Thoracic aorta (tissue), 2 donors: ENCODE data around the gene TNRC6C. TPM values are rescaled to one million over a fixed set of nuclear protein-coding genes. Genes with fewer than 3 reads are reported as not detected.

Experiments used
- ATAC-seq: fragments of 150-250 bp; one replicate; pipeline ENCODE4 v1.8.0; 2017; ENCODE audit warnings: low read depth; ENCODE audit not compliant: insufficient number of reproducible peaks, low FRiP score
- DNase-seq: peaks from one replicate; pipeline ENCODE4 v3.0.0-alpha.2; 2020; ENCODE audit warnings: low spot score
- H3K27ac ChIP-seq, 2 donors: fragments of 200-600 bp; sonication (generic); 1 replicate in 1 of 2; 2 replicates in 1 of 2; pipeline ENCODE4 v1.5.1; 2016; ENCODE audit warnings: mild to moderate bottlenecking in 2 of 2, moderate library complexity in 2 of 2
- H3K27me3 ChIP-seq: fragments of 200-600 bp; sonication (generic); replicated peaks from 2 replicates; pipeline ENCODE4 v1.6.0; 2016; ENCODE audit warnings: mild to moderate bottlenecking; ENCODE audit not compliant: insufficient read depth
- H3K36me3 ChIP-seq: fragments of 200-600 bp; sonication (generic); one replicate; pipeline ENCODE4 v1.5.1; 2016
- H3K4me1 ChIP-seq, 2 donors: fragments of 200-600 bp; sonication (generic); 1 replicate in 1 of 2; 2 replicates in 1 of 2; pipeline versions ENCODE4 v1.5.1 to v1.6.0; 2016; ENCODE audit warnings: low read depth in 2 of 2, mild to moderate bottlenecking in 1 of 2; ENCODE audit not compliant: control insufficient read depth in 1 of 2
- H3K4me3 ChIP-seq: fragments of 200-600 bp; sonication (generic); 2 replicates; pipeline ENCODE4 v1.5.1; 2016; ENCODE audit warnings: mild to moderate bottlenecking
- H3K9me3 ChIP-seq: fragments of 200-600 bp; sonication (generic); 2 replicates; pipeline ENCODE4 v1.5.1; 2016
- CTCF ChIP-seq: fragments of 200-600 bp; sonication (generic); IDR thresholded peaks from one replicate; pipeline ENCODE4 v1.5.1; 2019; ENCODE audit warnings: antibody characterized with exemption
- total RNA-seq, 2 donors: library from RNA; depleted of rRNA; stranded (reverse); fragments of >200 nt; gene quantifications; one replicate each; pipeline versions ENCODE4 v1.1.0 to v1.2.3, GENCODE V29; 2016

TNRC6C gene
- total RNA-seq, 2 donors from 2014 or later: 27.8 to 41.1 TPM

- H3K27me3 ChIP-seq: no peaks in the 10 kb centered on the region
- peak overlapping the region; percentile 78 to 80 for H3K27ac ChIP-seq
- H3K4me3 ChIP-seq: peak overlapping the region; percentile 75
- no peaks in the 10 kb centered on the region for H3K9me3 ChIP-seq
- H3K36me3 ChIP-seq: peaks cover 6% of the 10 kb centered on the region
- H3K4me1 ChIP-seq: peaks cover 13 to 32% of the 10 kb centered on the region in 2 donors
- TF ChIP-seq CTCF: no peak
- ATAC-seq (no peak), DNase-seq (no peak)
Observed at GRCh38 chr17:78041386-78042179, 83.1 kb downstream of the TNRC6C start.

GRCh38 chr17:78042542-78042941 lies 84.0 kb downstream of the TNRC6C start:
- peak overlapping the region; percentile 78 to 80 for H3K27ac ChIP-seq
- H3K9me3 ChIP-seq: no peaks in the 10 kb centered on the region
- H3K36me3 ChIP-seq: peaks cover under 1% of the 10 kb centered on the region
- peaks cover 13 to 32% of the 10 kb centered on the region in 2 donors for H3K4me1 ChIP-seq
- no peaks in the 10 kb centered on the region for H3K27me3 ChIP-seq
- ATAC-seq (no peak), DNase-seq (no peak)
- H3K4me3 ChIP-seq: no peak overlapping the region
- no peak for TF ChIP-seq CTCF

GRCh38 chr17:78043031-78043430 lies 84.5 kb downstream of the TNRC6C start:
- Histone ChIP-seq H3K4me1 (peaks cover 13 to 32% of the 10 kb centered on the region in 2 donors), H3K27ac (no peak overlapping the region), H3K36me3 (no peaks in the 10 kb centered on the region), H3K9me3 (no peaks in the 10 kb centered on the region), H3K27me3 (no peaks in the 10 kb centered on the region), H3K4me3 (no peak overlapping the region)
- TF ChIP-seq CTCF: no peak
- DNase-seq (no peak), ATAC-seq (no peak)

GRCh38 chr17:78044280-78044835 lies 85.9 kb downstream of the TNRC6C start:
- peaks cover 13 to 30% of the 10 kb centered on the region in 2 donors for H3K4me1 ChIP-seq
- no peak overlapping the region for H3K27ac ChIP-seq
- no peak overlapping the region for H3K4me3 ChIP-seq
- no peaks in the 10 kb centered on the region for H3K9me3 ChIP-seq
- no peak for TF ChIP-seq CTCF
- no peaks in the 10 kb centered on the region for H3K27me3 ChIP-seq
- ATAC-seq: no peak
- no peak for DNase-seq
- H3K36me3 ChIP-seq: peaks cover 8% of the 10 kb centered on the region

GRCh38 chr17:78045316-78045715 lies 86.8 kb downstream of the TNRC6C start:
- H3K27ac ChIP-seq: no peak overlapping the region
- DNase-seq (no peak), ATAC-seq (no peak)
- H3K4me3 ChIP-seq: no peak overlapping the region
- no peak for TF ChIP-seq CTCF
- no peaks in the 10 kb centered on the region for H3K9me3 ChIP-seq
- H3K27me3 ChIP-seq: no peaks in the 10 kb centered on the region
- peaks cover 18% of the 10 kb centered on the region for H3K36me3 ChIP-seq
- peaks cover 6 to 21% of the 10 kb centered on the region in 2 donors for H3K4me1 ChIP-seq
